ENCODE measurements around the gene LPO.

LPO gene

DNA sequence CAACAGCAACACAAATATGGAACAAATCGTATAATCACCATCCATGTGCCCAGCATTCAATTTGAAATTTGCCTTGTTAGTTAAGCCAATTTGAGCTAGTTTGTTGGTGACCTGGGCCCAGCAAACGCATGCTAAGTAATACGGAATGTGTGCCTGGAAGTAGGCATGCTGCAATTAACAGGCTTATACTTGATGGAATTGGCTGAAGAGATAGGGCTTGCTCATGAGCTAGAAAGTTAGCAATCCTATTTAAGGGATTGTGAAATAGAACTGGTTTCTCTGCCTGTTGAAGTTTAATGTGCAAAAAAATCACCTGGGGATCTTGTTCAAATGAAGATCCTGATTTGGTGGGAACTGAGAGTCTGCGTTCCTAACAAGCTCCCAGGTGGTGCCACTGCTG is 8.5 kb upstream of the LPO start:
- DNase-seq = no peak

GRCh38 chr17:58231641-58232040 is 6.7 kb upstream of the LPO start:
- DNase-seq = no peak

- peak; percentile 34 for DNase-seq
Observed at GRCh38 chr17:58232707-58233156, 5.7 kb upstream of the LPO start.

- no peak for DNase-seq
Observed at GRCh38 chr17:58233543-58233942, 4.8 kb upstream of the LPO start.

GRCh38 chr17:58234512-58234911 is 3.9 kb upstream of the LPO start:
- DNase-seq = no peak

- no peak for DNase-seq
Observed at GRCh38 chr17:58235821-58236220, 2.6 kb upstream of the LPO start.

DNA sequence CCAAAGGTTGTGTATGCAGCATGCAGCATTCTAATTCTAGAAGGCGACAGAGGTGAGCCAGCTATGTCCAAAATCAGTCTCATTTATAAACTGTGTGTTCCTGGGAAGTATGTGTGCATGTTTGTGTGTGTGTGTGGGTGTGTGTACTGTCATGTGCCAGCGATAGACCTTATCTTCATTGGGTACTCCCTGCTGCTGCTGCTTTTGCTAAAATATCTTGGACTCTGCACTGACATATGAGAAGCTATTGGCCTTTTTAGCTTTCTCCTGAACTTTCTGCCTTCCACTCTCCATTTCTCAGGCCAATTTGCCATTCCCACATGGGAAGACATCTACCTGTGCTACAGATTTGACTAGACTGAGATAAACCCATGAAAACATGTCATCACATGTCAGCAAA is 2.0 kb upstream of the LPO start:
- no peak for DNase-seq

GRCh38 chr17:58239987-58240386 is 1.6 kb downstream of the LPO start:
- no peak for DNase-seq

DNA sequence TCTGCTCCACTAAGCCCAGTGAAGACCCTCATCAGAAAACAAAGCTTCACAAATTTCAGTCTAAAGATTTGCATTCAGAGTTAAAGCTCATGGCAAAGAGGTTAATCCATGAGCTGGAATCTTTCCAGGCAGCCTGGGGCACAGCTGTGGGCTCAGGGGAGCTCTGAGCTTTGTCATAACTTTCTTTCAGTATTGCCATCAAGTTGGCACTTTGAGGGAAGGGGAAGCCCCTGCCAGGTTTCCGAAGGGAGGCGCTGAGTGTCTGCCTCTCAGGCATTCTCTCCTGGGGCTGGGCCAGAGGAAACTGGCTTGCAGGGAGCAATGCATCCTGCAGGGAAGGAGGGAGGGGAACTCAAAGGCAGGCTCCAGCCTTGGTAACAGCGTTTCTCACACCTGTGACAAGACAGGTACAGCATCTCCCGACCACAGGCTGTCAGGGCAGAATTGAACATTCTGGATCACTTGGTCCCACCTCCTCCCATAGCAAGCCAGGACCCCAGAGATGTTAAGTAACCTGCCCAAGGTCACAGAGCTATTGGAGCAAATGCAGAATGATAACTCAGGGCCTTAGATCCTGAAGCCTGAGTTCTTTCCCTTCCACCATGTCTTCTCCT is 3.9 kb downstream of the LPO start:
- DNase-seq = peak; percentile 77

DNA sequence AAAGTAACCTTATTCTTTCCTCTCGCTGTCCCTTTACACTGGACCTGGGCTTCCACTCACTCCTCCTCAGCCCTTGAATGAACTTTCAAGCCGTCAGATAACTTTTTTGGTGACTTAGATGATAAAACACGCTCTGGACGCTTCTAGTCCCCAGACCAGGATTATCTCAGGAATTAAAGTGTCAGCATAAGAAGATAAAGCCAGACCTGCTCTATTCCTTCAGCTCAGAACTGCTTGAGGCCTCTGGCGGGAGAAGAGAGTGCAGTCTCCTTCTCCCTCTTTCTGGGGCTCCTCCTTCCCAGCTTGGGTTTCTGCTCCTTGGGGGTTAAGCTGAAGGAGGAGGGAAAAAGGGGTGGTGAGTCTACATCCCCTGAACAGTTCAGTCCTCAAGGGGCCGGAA is 6.6 kb downstream of the LPO start:
- DNase-seq = no peak

GRCh38 chr17:58245428-58246103 is 7.2 kb downstream of the LPO start:
- no peak for DNase-seq

DNA sequence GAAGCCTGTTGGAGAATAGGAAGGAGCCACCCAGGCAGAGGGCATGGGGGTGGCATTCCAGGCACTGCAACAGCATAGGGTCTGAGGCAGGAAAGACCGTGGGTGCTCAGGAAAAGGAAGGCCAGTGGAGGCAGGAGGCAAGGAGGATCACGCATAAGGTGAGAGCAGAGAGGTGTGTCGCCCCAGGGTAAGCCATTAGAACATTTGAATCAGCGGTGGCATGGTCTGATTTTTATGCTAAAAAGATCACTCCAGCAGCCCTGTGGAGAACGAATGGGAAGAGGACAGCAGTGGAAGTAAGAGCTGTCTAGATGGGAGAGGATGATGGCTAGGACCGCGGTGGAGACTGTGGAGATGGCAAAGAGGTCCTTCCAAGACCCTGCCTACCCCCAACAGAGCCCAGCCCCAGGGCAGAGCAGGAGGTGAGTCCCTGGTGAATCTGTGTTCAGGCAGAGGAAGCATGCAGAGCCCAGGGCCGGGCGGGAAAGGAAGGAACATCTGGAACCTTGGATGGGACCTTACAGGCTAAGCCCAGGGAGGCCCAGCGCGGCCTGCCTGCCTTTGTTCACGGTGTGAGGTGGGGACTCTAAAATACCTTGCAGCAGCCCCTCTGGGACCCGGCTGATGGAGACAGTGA is 7.8 kb downstream of the LPO start:
- no peak for DNase-seq

- no peak for DNase-seq
Observed at GRCh38 chr17:58246781-58247180, 8.4 kb downstream of the LPO start.

DNA sequence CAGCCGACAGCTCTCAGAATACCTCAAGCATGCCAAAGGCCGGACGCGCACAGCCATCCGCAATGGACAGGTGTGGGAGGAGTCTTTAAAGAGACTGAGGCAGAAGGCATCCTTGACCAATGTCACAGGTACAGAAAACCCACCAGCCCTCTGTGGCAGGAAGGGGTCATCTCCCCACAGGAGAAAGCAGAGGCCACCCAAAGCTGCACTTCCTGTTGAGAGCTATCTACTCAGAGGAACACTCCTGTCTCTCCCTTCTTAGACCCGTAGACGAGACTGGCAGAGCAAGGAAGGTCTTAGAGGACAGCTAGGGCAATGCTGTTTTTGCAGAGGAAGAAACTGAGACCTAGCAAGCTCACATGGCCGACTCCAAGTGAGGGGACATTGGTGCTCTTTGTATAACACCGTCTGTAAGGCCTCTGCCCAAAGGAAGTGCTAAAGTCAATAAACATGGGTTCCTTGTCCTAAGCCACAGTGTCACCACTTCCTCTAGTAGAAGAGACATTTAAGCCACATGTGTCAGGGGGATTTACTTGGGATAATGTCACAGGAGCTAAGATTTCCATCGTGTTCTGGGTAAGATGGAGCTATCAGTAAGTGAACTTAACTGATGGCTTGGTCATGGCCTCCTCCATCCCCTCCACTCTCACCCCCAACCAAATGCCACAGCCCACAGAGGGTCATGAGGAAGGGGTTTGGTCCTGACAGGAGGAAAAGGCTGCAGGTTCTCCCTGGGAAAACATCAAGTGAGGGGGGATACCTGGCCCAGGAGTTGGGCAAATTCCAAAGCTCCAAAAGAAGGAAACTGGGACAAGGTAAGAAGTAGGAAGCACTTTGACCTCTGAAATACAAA is 9.4 kb downstream of the LPO start:
- no peak for DNase-seq

DNA sequence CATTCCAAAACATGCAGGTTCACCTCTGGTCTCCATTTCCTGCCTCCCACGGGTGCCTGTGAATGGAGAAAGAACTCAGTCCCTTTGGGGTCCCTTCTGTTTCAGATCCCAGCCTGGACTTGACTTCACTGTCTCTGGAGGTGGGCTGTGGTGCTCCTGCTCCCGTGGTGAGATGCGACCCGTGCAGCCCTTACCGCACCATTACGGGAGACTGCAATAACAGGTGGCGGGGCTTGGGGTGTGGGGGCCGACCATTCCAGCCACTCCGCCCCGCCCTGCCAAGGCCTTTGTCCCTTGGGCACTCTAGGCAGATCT is 10.5 kb downstream of the LPO start:
- DNase-seq = no peak

DNA sequence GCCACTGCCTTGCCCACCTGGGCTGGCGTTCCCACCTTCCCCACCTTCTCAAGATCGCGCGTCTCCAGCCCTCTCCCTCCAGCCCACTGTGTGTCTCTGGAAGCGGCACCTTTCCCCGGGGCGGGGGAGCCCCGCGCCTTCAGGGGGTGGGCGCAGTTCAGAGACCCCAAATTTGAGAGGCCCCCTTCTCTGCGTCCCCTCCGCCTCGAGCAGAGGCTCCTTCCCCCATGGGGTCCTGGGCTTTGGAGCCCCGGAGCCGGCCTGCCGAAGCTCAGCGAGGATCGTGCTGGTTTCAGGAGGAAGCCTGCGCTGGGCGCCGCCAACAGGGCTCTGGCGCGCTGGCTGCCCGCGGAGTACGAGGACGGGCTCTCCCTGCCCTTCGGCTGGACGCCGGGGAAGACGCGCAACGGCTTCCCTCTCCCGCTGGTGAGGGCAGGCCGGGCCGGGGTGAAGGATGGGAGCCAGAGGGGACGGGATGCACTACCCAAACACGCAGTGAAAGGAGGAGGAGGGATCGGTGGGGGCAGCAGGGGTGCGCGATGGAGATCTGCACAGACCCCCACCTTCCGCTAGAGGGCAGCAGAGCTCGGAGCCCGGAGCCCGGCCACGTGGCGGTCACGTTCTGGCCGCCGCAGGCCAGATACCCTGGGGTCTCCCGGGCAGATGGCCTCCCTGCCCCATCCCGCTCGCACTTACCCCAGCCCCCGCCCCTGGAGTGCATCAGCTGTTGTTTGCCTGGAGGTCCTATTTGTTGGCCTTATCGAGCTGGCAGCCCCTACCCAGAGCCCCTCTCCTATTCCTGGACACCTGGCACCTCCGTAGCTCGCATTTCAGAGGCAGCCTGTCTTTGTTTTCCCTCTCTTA is 11.1 kb downstream of the LPO start:
- peak; percentile 79 for DNase-seq

DNA sequence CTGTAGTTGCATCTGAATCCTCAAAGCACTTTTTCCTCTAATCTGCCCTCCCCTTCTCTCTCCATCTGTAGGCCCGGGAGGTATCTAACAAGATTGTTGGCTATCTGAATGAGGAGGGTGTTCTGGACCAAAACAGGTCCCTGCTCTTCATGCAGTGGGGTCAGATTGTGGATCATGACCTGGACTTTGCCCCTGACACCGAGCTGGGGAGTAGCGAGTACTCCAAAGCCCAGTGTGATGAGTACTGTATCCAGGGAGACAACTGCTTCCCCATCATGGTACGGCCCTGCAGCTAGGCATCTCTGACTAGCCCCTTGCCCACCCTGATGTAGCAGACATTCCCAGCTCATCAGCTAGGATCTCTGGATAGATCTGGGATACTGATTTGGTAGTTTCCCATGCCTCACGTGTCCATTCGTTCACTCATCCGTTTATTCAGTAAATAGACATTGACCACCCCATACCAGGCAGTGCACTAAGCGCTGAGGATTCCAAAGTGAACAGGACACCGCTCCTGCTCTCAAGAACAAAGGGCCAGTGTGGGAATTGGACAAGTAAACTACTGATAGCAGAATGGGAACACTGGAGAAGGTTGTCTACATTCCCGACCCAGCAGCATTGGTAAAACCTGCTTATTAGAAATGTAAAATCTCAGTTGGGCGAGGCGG is 12.1 kb downstream of the LPO start:
- DNase-seq = no peak

DNA sequence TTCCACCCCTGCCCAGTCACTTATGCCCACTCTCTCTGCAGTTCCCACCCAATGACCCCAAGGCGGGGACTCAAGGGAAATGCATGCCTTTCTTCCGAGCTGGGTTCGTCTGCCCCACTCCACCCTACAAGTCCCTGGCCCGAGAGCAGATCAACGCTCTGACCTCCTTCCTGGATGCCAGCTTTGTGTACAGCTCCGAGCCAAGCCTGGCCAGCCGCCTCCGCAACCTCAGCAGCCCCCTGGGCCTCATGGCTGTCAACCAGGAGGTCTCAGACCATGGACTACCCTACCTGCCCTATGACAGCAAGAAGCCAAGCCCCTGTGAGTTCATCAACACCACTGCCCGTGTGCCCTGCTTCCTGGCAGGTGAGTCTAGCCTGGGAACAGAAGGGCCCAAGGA is 13.8 kb downstream of the LPO start:
- no peak for DNase-seq

DNA sequence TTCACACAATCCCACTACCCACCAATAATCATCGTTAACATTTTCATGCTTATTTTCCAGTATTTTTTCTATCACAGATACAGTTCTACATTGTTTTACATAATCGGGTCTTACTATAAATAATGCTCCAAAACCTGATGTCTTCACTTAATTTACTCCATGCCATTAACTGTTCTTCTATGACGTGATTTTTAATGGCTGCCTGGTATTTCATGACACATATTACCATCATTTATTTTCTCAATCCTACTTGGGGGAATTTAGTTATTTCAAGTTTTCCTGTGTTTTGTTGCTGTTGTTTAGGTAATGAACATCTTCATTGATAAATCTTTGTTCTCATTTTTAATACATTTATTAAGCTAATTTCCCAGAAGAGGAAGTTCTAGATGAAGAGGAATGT is 14.7 kb downstream of the LPO start:
- DNase-seq = no peak

GRCh38 chr17:58254803-58255202 is 16.4 kb downstream of the LPO start:
- DNase-seq = no peak

DNA sequence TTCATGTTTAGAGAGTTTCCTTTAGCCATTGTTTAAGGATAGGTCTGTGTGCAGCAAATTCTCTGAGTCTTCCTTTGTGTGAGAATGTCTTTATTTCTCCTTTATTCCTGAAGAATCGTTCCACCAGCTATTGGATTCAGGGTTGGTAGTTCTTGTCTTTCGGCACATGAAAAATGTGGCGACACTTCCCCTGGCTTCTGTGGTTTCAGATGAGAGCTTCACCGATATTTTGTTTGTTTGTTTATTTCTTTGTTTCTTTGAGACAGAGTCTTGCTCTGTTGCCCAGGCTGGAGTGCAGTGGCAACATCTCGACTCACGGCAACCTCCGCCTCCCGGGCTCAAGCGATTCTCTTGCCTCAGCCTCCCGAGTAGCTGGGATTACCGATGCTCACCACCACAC is 23.8 kb downstream of the LPO start:
- no peak for DNase-seq

- DNase-seq = no peak
Observed at GRCh38 chr17:58263773-58264172, 25.4 kb downstream of the LPO start.
